ENCODE data around the gene AFAP1.

The AFAP1 gene

DNA sequence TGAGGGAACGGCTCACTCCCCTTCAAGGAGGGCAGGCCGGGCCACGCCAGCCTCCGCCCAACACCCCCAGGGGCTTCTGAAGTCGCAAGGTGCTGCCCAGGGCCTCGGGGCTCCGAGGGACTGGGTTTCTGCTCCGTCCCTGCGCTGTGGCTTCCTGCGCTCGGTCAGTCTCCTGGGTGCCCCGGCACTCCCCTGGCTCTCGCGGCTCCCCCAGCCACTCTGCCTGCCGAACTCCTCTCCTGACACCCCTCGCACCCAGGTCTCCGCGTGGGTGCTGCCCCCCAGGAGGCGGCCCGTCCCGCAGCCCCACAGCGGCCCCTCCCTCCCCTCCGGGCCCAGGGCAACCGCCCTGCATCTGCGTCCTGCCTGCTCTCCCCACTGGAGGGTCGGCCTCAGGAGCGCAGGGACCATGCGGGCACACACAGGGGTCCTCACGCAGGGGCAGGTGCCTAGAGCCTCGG, 151.9 kb downstream of the AFAP1 start:
- no peaks in the 10 kb centered on the region for H3K36me3 ChIP-seq (ENCODE audit: control insufficient read depth, low read depth, low read length)

DNA sequence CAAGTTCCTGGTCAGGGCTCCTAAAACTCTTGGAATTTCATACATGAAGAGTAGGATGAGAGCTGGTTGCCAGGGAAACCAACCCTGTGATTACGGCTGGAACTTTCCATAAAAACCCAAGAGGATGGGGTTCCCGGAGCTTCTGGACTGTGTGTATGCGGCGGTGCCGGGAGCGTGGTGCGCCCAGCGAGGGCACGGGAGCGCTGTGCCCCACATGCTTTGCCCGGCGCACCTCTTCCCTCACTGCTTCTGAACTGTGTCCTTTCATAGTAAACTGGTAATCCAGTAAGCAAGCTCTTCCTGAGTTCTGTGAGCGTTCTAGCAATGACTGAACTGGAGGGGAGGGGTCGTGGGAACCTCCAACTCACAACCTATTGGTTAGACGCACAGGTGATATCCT, 152.6 kb downstream of the AFAP1 start:
- Histone ChIP-seq H3K4me3 (ENCODE audit: low read length) (no peak overlapping the region), H3K27me3 (ENCODE audit: control insufficient read depth, insufficient read depth, low read length) (no peaks in the 10 kb centered on the region), H3K9me3 (ENCODE audit: control insufficient read depth, low read depth, low read length) (no peaks in the 10 kb centered on the region), H3K9ac (ENCODE audit: low read length) (no peak overlapping the region), H3K36me3 (ENCODE audit: control insufficient read depth, low read depth, low read length) (no peaks in the 10 kb centered on the region), H3K27ac (ENCODE audit: low read length) (no peak overlapping the region), H3K4me1 (ENCODE audit: control insufficient read depth, low read depth, low read length) (no peaks in the 10 kb centered on the region)

More for the DNA sequence above, 151.9 kb downstream of the AFAP1 start:
- no peaks in the 10 kb centered on the region for H3K4me1 ChIP-seq (ENCODE audit: control insufficient read depth, low read depth, low read length)
- H3K4me3 ChIP-seq (ENCODE audit: low read length), result no peak overlapping the region
- no peaks in the 10 kb centered on the region for H3K27me3 ChIP-seq (ENCODE audit: control insufficient read depth, insufficient read depth, low read length)
- H3K9me3 ChIP-seq (ENCODE audit: control insufficient read depth, low read depth, low read length), result no peaks in the 10 kb centered on the region
- no peak overlapping the region for H3K9ac ChIP-seq (ENCODE audit: low read length)
- no peak overlapping the region for H3K27ac ChIP-seq (ENCODE audit: low read length)

DNA sequence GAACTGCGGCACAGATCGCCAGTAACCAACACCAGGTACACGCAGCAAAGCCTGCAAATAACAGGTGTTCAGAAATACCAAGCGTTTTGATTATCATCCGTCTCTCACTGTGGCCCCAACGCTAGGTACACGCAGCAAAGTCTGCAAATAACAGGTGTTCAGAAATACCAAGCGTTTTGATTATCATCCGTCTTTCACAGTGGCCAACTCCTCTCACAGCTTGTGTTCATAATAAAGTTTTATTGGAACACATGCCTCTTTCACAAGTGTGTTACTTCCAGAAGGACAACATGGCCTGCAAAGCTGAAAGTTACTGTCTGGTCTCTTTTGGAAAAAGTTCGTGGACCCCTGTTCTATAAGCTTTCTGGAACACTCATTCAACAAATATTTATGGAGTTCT, 153.1 kb downstream of the AFAP1 start:
- H3K9me3 ChIP-seq (ENCODE audit: control insufficient read depth, low read depth, low read length), result no peaks in the 10 kb centered on the region
- no peaks in the 10 kb centered on the region for H3K4me1 ChIP-seq (ENCODE audit: control insufficient read depth, low read depth, low read length)
- no peaks in the 10 kb centered on the region for H3K27me3 ChIP-seq (ENCODE audit: control insufficient read depth, insufficient read depth, low read length)
- H3K9ac ChIP-seq (ENCODE audit: low read length), result no peak overlapping the region
- no peak overlapping the region for H3K27ac ChIP-seq (ENCODE audit: low read length)
- no peak overlapping the region for H3K4me3 ChIP-seq (ENCODE audit: low read length)
- H3K36me3 ChIP-seq (ENCODE audit: control insufficient read depth, low read depth, low read length), result no peaks in the 10 kb centered on the region

DNA sequence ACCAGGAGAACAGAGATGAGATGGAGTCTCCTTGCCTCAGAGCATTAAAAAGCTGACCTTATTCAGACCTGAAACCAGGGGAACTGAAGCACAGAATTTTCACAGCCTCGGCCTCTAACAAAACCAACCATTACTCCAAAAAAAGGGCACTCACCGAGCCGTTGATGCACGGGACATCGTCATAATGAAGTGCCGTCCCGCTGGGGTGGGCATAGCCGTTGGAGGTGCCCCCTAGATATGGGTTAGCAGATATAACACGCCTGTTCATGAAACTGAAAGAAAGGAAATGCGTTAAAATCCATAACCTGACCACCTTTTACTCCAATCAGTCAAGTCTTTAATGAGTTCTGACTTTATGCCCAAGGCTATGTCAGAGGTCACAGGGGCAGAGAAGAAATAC, 153.6 kb downstream of the AFAP1 start:
- Histone ChIP-seq H3K4me3 (ENCODE audit: low read length) (no peak overlapping the region), H3K27me3 (ENCODE audit: control insufficient read depth, insufficient read depth, low read length) (no peaks in the 10 kb centered on the region), H3K36me3 (ENCODE audit: control insufficient read depth, low read depth, low read length) (no peaks in the 10 kb centered on the region), H3K9ac (ENCODE audit: low read length) (no peak overlapping the region), H3K4me1 (ENCODE audit: control insufficient read depth, low read depth, low read length) (no peaks in the 10 kb centered on the region), H3K9me3 (ENCODE audit: control insufficient read depth, low read depth, low read length) (no peaks in the 10 kb centered on the region), H3K27ac (ENCODE audit: low read length) (no peak overlapping the region)

DNA sequence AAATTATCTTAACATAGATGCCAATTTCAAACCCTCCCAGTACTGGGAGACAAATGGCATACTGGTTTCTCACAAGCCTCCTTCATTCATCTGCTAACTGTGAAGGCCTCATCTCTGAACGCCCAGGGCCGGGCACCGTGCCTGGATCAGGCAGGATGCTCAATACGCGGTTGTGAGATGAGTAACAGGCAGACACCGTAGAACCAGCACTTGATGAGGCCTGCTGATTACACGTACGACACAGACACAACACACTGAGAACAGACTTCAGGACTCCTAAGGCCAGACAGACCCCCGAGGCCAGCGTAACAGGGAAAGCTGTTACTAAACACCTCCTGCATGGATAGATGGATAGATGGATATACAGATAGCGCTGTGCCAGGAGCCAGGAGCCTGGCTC, 154.6 kb downstream of the AFAP1 start:
- Histone ChIP-seq H3K9ac (ENCODE audit: low read length) (no peak overlapping the region), H3K9me3 (ENCODE audit: control insufficient read depth, low read depth, low read length) (no peaks in the 10 kb centered on the region), H3K27ac (ENCODE audit: low read length) (no peak overlapping the region), H3K4me1 (ENCODE audit: control insufficient read depth, low read depth, low read length) (no peaks in the 10 kb centered on the region), H3K4me3 (ENCODE audit: low read length) (no peak overlapping the region), H3K36me3 (ENCODE audit: control insufficient read depth, low read depth, low read length) (no peaks in the 10 kb centered on the region), H3K27me3 (ENCODE audit: control insufficient read depth, insufficient read depth, low read length) (no peaks in the 10 kb centered on the region)

DNA sequence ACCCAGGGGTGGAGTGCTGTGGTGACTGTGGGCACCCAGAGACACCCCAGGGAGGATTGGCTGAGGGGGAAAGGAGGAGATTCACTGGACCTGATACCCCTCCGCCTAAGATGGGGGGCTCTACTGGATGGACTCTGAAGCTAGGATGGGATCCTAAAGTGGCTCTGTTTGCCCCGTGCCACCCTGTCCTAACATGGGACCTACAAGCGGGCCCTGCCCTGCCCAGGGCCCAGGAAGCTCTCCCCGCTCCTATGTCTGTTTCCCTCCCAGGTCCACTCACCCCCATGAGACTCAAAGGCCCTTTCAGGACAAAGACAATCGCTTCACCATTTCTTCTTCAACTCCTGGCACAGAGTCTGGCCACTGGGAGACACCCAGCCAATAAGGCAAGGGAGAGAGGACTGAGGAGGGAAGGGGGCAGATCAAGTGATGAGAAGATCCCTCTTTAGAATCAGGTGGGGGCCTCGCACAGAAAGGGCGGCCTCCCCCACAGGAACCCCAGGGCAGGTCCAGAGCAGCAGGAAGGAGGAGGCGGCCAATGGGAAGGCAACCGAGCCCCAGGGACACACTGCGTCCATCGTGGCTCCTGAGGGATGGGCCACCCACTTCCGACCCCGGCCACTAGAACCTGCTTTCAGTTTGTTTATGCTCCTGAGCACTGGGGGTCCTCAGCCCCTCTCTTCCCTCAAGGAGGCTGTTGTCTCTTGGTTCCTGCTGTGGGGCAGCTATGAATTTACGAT, 155.4 kb downstream of the AFAP1 start:
- Histone ChIP-seq H3K9ac (ENCODE audit: low read length) (no peak overlapping the region), H3K9me3 (ENCODE audit: control insufficient read depth, low read depth, low read length) (no peaks in the 10 kb centered on the region), H3K36me3 (ENCODE audit: control insufficient read depth, low read depth, low read length) (no peaks in the 10 kb centered on the region), H3K4me1 (ENCODE audit: control insufficient read depth, low read depth, low read length) (no peaks in the 10 kb centered on the region), H3K27ac (ENCODE audit: low read length) (no peak overlapping the region), H3K27me3 (ENCODE audit: control insufficient read depth, insufficient read depth, low read length) (no peaks in the 10 kb centered on the region), H3K4me3 (ENCODE audit: low read length) (no peak overlapping the region)

DNA sequence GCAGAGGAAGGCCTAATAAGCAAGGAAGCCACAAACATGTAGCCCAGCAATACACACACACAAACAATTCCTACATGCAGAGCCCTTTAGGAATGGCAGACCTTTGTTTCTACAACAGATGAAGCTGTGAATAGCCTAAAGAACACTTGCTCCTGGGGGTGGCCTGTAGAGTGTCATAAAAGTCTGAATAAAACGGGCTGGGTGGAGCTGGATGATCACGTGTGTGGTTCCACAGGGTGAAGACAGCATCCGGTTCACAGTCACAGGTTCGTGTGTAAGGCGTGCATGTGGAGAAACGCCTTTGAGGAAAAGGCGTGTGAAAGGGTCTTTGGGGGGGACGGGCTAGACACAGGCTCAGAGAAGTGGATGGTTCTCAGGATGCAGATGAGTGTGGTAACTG, 156.1 kb downstream of the AFAP1 start:
- Histone ChIP-seq H3K4me3 (ENCODE audit: low read length) (no peak overlapping the region), H3K27me3 (ENCODE audit: control insufficient read depth, insufficient read depth, low read length) (no peaks in the 10 kb centered on the region), H3K36me3 (ENCODE audit: control insufficient read depth, low read depth, low read length) (no peaks in the 10 kb centered on the region)

DNA sequence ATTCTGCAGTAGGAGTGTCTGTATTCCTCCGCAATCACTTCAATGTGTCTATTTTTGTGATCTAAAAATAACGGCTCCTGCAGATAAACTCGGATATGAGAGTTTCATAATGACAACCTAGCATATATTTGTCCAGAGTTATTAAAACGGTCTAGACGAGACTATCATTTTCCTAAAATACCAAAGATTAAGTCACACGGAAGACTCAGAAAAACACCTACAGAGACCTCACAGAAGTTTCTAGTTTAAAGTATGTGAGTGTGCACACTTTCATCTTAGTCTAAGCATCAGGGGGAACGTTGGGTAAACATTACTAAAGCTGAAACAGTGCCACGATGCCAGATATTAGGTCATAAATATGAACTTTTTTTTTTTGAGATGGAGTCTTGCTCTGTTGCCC, 156.9 kb downstream of the AFAP1 start:
- Histone ChIP-seq H3K9ac (ENCODE audit: low read length) (no peak overlapping the region), H3K4me1 (ENCODE audit: control insufficient read depth, low read depth, low read length) (no peaks in the 10 kb centered on the region), H3K36me3 (ENCODE audit: control insufficient read depth, low read depth, low read length) (no peaks in the 10 kb centered on the region), H3K27me3 (ENCODE audit: control insufficient read depth, insufficient read depth, low read length) (no peaks in the 10 kb centered on the region), H3K4me3 (ENCODE audit: low read length) (no peak overlapping the region), H3K27ac (ENCODE audit: low read length) (no peak overlapping the region), H3K9me3 (ENCODE audit: control insufficient read depth, low read depth, low read length) (no peaks in the 10 kb centered on the region)

More for the DNA sequence above, 156.1 kb downstream of the AFAP1 start:
- Histone ChIP-seq H3K9me3 (ENCODE audit: control insufficient read depth, low read depth, low read length) (no peaks in the 10 kb centered on the region), H3K27ac (ENCODE audit: low read length) (no peak overlapping the region), H3K9ac (ENCODE audit: low read length) (no peak overlapping the region), H3K4me1 (ENCODE audit: control insufficient read depth, low read depth, low read length) (no peaks in the 10 kb centered on the region)

DNA sequence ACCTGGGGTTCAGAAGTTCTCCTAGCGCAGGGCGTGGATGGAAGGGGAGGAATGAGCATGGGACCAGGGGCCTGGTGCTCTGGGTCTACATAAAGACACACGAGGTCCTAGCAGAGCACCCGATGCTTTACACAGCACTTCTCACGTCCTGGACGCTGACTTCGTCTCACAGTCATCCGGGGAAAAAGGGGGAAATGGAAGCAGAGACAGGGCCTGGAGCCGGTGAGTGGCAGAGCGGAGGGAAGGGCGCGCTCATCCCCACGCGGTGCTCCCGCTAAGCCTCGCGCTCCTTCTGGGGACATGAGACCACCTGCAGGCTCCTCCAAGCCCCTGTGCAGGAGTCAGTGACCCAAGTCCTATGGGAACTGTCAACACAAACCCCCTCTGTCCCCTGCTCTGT, 157.7 kb downstream of the AFAP1 start:
- Histone ChIP-seq H3K27ac (ENCODE audit: low read length) (no peak overlapping the region), H3K36me3 (ENCODE audit: control insufficient read depth, low read depth, low read length) (no peaks in the 10 kb centered on the region)

DNA sequence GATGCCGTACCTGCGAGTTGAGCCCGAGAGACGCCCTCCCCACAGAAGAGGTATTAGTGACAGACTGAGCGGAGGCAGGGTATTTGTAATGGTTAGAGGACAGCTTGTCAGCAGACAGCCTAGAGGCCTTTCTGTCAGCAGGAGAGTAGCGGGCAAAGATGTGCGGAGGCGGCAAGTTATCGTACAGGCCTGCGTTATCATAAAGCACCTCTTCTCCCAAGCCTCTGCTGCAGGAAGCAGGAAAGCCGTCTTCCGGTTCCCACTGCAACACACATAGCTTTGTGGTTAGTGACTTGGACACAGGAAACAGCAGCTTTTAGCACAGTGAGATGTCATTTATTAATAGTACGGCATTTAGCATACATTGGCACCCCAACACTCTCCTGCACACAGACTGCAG, 158.3 kb downstream of the AFAP1 start:
- no peaks in the 10 kb centered on the region for H3K4me1 ChIP-seq (ENCODE audit: control insufficient read depth, low read depth, low read length)
- no peaks in the 10 kb centered on the region for H3K36me3 ChIP-seq (ENCODE audit: control insufficient read depth, low read depth, low read length)
- H3K27ac ChIP-seq (ENCODE audit: low read length), result no peak overlapping the region
- no peak overlapping the region for H3K4me3 ChIP-seq (ENCODE audit: low read length)
- H3K9ac ChIP-seq (ENCODE audit: low read length), result no peak overlapping the region
- H3K9me3 ChIP-seq (ENCODE audit: control insufficient read depth, low read depth, low read length), result no peaks in the 10 kb centered on the region
- no peaks in the 10 kb centered on the region for H3K27me3 ChIP-seq (ENCODE audit: control insufficient read depth, insufficient read depth, low read length)

More for the DNA sequence above, 157.7 kb downstream of the AFAP1 start:
- Histone ChIP-seq H3K9me3 (ENCODE audit: control insufficient read depth, low read depth, low read length) (no peaks in the 10 kb centered on the region), H3K4me3 (ENCODE audit: low read length) (no peak overlapping the region), H3K27me3 (ENCODE audit: control insufficient read depth, insufficient read depth, low read length) (no peaks in the 10 kb centered on the region), H3K9ac (ENCODE audit: low read length) (no peak overlapping the region), H3K4me1 (ENCODE audit: control insufficient read depth, low read depth, low read length) (no peaks in the 10 kb centered on the region)

DNA sequence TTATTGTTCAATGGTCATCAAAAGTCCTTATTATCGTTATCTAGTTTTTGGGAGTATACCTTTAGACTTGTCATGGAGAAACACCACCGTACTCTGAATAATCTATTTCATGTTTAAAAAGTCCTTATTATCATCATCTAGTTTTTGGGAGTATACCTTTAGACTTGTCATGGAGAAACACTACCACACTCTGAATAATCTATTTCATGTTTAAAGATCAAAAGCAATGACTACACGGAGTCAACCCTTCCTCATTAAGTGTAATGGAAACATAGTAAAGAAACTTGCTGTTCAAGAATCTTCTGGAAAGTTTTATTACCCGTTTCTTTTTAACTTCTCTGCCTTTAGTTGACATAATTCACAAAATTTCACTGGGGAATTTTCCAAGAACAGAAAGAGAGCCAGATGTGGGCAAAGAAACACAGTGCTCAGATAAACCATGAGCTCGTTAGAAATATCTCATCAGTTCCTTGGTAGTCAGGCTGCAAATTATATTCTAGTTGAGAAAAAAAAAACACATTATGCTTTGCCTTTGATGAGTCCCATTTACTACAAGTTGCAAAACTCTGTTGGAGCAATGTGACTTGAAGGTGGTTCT, 158.8 kb downstream of the AFAP1 start:
- Histone ChIP-seq H3K27ac (ENCODE audit: low read length) (no peak overlapping the region), H3K9me3 (ENCODE audit: control insufficient read depth, low read depth, low read length) (no peaks in the 10 kb centered on the region), H3K4me3 (ENCODE audit: low read length) (no peak overlapping the region), H3K36me3 (ENCODE audit: control insufficient read depth, low read depth, low read length) (no peaks in the 10 kb centered on the region), H3K9ac (ENCODE audit: low read length) (no peak overlapping the region), H3K27me3 (ENCODE audit: control insufficient read depth, insufficient read depth, low read length) (no peaks in the 10 kb centered on the region), H3K4me1 (ENCODE audit: control insufficient read depth, low read depth, low read length) (no peaks in the 10 kb centered on the region)

DNA sequence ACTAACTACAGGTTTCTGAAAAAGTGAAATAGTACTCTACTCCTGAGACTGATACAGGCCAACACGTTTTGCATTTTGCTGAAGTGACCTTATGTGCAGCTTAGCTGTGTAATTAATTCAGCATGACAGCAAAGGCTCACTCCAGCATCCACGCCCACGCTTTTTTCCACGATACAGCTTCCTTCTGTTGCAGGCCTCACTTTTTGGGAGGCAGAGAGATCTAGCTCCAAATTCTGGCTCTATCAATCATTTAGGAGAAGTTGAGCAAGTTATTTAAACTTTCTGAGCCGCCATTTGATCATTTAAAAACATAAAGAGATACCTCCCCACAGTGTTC, 160.3 kb downstream of the AFAP1 start:
- H3K27ac ChIP-seq (ENCODE audit: low read length), result no peak overlapping the region
- H3K9me3 ChIP-seq (ENCODE audit: control insufficient read depth, low read depth, low read length), result no peaks in the 10 kb centered on the region
- H3K9ac ChIP-seq (ENCODE audit: low read length), result no peak overlapping the region
- H3K4me3 ChIP-seq (ENCODE audit: low read length), result no peak overlapping the region
- no peaks in the 10 kb centered on the region for H3K4me1 ChIP-seq (ENCODE audit: control insufficient read depth, low read depth, low read length)
- no peaks in the 10 kb centered on the region for H3K36me3 ChIP-seq (ENCODE audit: control insufficient read depth, low read depth, low read length)
- no peaks in the 10 kb centered on the region for H3K27me3 ChIP-seq (ENCODE audit: control insufficient read depth, insufficient read depth, low read length)
